HG02642 (cell line): ENCODE measurements around the gene CSK.
A peak's percentile ranks its signal among the peaks of the same experiment; 100 is the strongest.

Experiments
- ATAC-seq: cut with Tn5 transposase; IDR thresholded peaks from one replicate; pipeline ENCODE4 v1.9.1; 2021; ENCODE audit warnings: mild to moderate bottlenecking; ENCODE audit not compliant: unreplicated experiment, poor library complexity

CSK gene

GRCh38 chr15:74838746-74839525 lies 57.1 kb downstream of the CSK start:
- no peak for ATAC-seq

GRCh38 chr15:74839526-74840395 lies 57.9 kb downstream of the CSK start:
- no peak for ATAC-seq

GRCh38 chr15:74840851-74841775 lies 59.2 kb downstream of the CSK start:
- ATAC-seq, result no peak

GRCh38 chr15:74841891-74842373 lies 60.1 kb downstream of the CSK start:
- no peak for ATAC-seq

- peak; percentile 84 for ATAC-seq
Measured at GRCh38 chr15:74842581-74843444, 60.9 kb downstream of the CSK start, which contains the start of gene ULK3. Gene ULK3 (minus strand): TSS chr15:74843156. CDS start chr15:74843105, 51 bp downstream.

- ATAC-seq, result no peak
Measured at GRCh38 chr15:74843445-74843828, 61.6 kb downstream of the CSK start.

- ATAC-seq, result no peak
Measured at GRCh38 chr15:74843891-74844299, 62.0 kb downstream of the CSK start.

- no peak for ATAC-seq
Measured at GRCh38 chr15:74844319-74845207, 62.7 kb downstream of the CSK start.

- ATAC-seq, result no peak
Measured at GRCh38 chr15:74845208-74845568, 63.3 kb downstream of the CSK start.

- ATAC-seq, result no peak
Measured at GRCh38 chr15:74845581-74845980, 63.7 kb downstream of the CSK start.

GRCh38 chr15:74847432-74847831 lies 65.6 kb downstream of the CSK start:
- no peak for ATAC-seq

- no peak for ATAC-seq
Measured at GRCh38 chr15:74850393-74850792, 68.5 kb downstream of the CSK start.

- ATAC-seq, result no peak
Measured at GRCh38 chr15:74851960-74852359, 70.1 kb downstream of the CSK start.
